IPS DF 6.9 (cell line): ENCODE measurements around the gene FREY1.

Source experiments
- DNase-seq: peaks from one replicate; pipeline ENCODE4 v3.0.0-alpha.2; 2013; ENCODE audit warnings: low read depth, low spot score
- H3K27ac ChIP-seq: one replicate; pipeline ENCODE4 v1.5.1; 2013; ENCODE audit warnings: low read length, control low read depth
- H3K27me3 ChIP-seq: 2 replicates; pipeline ENCODE4 v1.6.1; 2013; ENCODE audit warnings: mild to moderate bottlenecking, low read length; ENCODE audit not compliant: control insufficient read depth, insufficient read depth
- H3K36me3 ChIP-seq: 2 replicates; pipeline ENCODE4 v1.6.1; 2013; ENCODE audit warnings: low read length; ENCODE audit not compliant: control insufficient read depth, insufficient read depth
- H3K4me1 ChIP-seq: 2 replicates; pipeline ENCODE4 v1.6.1; 2013; ENCODE audit warnings: low read length; ENCODE audit not compliant: control insufficient read depth, insufficient read depth
- H3K4me3 ChIP-seq: 2 replicates; pipeline ENCODE4 v1.5.1; 2013; ENCODE audit warnings: mild to moderate bottlenecking, low read length
- H3K9me3 ChIP-seq: 2 replicates; pipeline ENCODE4 v1.6.1; 2013; ENCODE audit warnings: low read length, inconsistent platforms; ENCODE audit not compliant: control insufficient read depth, insufficient read depth
- WGBS: extraction: QIAGEN DNeasy Blood & Tissue Kit; methylation state at CpG from one replicate; pipeline ENCODE4 v1.1.7; 2013; ENCODE audit warnings: mixed read lengths, missing lambda C conversion rate; ENCODE audit not compliant: insufficient read length, insufficient coverage; 5-methylcytosine and 5-hydroxymethylcytosine counted together

The FREY1 gene

GRCh38 chr11:45935349-45936064 is 28.4 kb upstream of the FREY1 start:
- Histone ChIP-seq H3K36me3 (peaks cover 12% of the 10 kb centered on the region; the same call in 1 of the 2 replicates), H3K4me1 (no peaks in the 10 kb centered on the region), H3K9me3 (no peaks in the 10 kb centered on the region), H3K4me3 (no peak overlapping the region), H3K27me3 (no peaks in the 10 kb centered on the region), H3K27ac (no peak overlapping the region)
- DNase-seq, result no peak
- no CpG with 5 or more reads among the region's 8 CpGs for WGBS

GRCh38 chr11:45934580-45935318 is 27.7 kb upstream of the FREY1 start:
- Histone ChIP-seq H3K4me1 (no peaks in the 10 kb centered on the region), H3K9me3 (no peaks in the 10 kb centered on the region), H3K36me3 (peaks cover 12% of the 10 kb centered on the region; the same call in 1 of the 2 replicates), H3K27me3 (no peaks in the 10 kb centered on the region), H3K27ac (no peak overlapping the region), H3K4me3 (no peak overlapping the region)
- DNase-seq, result no peak
- no CpG with 5 or more reads among the region's 12 CpGs for WGBS

DNA sequence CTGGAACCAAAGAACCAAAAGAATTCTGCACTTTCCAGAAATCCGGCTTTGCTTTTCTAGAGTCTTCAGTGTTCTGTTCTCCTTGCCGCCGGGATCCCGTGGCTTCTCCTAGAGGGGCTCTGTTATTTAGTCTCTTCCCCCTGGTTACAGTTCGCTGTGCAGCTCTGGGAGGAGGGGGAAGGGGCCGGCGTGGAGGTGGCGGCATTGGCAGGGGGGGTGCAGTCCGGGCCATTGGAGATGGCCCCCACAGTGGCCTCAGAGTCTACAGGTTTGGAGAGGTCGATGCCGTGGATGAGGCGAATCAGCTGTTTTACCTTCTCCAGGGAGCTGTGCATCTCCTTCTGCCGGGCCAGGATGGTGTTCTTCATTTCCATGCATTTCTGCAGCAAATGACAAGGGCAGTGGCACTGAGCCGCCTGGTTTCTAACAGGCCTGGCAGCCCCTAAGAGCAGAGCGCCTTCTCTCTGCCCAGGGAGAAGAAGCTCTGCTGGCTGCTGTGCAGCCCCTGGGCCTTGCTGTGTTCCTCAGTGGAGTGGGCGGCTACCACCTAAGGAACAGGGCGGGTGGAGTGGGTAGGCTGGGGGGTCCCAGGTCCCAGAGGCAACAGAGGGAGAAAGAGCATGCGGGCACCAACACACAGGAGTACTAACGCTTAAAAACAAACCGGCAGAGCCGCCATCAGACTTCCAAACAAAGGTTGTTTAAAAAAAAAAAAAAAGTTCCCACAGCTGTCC is 26.9 kb upstream of the FREY1 start:
- H3K4me1 ChIP-seq, result no peaks in the 10 kb centered on the region
- H3K27ac ChIP-seq, result no peak overlapping the region
- H3K9me3 ChIP-seq, result no peaks in the 10 kb centered on the region
- no CpG with 5 or more reads among the region's 21 CpGs for WGBS
- H3K4me3 ChIP-seq, result no peak overlapping the region
- H3K36me3 ChIP-seq, result peaks cover 12% of the 10 kb centered on the region
- H3K27me3 ChIP-seq, result no peaks in the 10 kb centered on the region
- DNase-seq, result no peak

- Histone ChIP-seq H3K27ac (no peak overlapping the region), H3K36me3 (peaks cover 16% of the 10 kb centered on the region), H3K4me3 (no peak overlapping the region), H3K9me3 (no peaks in the 10 kb centered on the region), H3K27me3 (no peaks in the 10 kb centered on the region), H3K4me1 (no peaks in the 10 kb centered on the region)
- no CpG with 5 or more reads among the region's 15 CpGs for whole genome bisulfite sequencing
- no peak for DNase-seq
Measured at GRCh38 chr11:45933131-45933831, 26.2 kb upstream of the FREY1 start.

DNA sequence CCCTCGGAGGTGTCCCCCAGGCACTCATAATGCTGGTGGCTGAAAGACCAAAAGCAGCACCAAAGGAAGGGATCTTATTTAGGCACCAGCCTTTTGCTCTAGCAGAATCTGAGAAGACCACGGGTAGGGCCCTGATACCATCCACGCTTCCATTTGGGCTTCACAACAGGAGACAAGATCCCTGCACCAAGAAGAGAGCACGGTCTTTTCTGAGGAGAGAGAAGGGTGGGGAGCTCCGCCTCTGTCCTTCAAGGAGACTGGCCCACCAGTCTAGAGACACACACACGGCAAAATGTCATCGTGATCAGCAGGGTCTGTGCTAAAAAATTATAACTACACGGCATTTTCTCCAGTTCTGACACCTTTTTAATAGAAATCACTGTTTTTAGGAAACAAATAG is 25.1 kb upstream of the FREY1 start:
- no peak overlapping the region for H3K4me3 ChIP-seq
- no peak overlapping the region for H3K27ac ChIP-seq
- no CpG with 5 or more reads among the region's 8 CpGs for WGBS
- H3K4me1 ChIP-seq, result no peaks in the 10 kb centered on the region
- no peaks in the 10 kb centered on the region for H3K27me3 ChIP-seq
- no peak for DNase-seq
- H3K9me3 ChIP-seq, result no peaks in the 10 kb centered on the region
- H3K36me3 ChIP-seq, result peaks cover 26% of the 10 kb centered on the region

DNA sequence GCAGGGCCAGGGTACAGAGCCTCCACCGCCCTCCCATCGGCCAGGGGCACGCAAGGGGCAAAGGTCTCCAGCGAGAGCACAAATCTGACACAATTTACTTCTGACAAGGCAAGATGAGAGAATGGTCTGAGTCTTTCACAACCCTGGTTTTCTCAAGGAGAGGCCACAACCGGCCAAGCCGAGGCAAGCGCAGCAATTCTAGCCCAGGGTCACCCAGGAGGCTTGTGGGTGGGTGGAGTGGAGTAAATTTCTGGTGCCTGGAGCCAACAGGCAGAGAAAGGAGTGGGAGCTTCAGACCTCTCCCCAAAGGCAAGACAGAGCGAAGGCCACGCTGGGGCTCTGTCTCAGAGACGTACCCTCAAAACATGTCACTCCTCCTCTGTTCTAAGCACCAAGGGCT is 24.7 kb upstream of the FREY1 start:
- Histone ChIP-seq H3K9me3 (no peaks in the 10 kb centered on the region), H3K27ac (no peak overlapping the region), H3K4me1 (no peaks in the 10 kb centered on the region), H3K36me3 (peaks cover 29% of the 10 kb centered on the region), H3K4me3 (no peak overlapping the region), H3K27me3 (no peaks in the 10 kb centered on the region)
- no CpG with 5 or more reads among the region's 10 CpGs for WGBS
- no peak for DNase-seq

DNA sequence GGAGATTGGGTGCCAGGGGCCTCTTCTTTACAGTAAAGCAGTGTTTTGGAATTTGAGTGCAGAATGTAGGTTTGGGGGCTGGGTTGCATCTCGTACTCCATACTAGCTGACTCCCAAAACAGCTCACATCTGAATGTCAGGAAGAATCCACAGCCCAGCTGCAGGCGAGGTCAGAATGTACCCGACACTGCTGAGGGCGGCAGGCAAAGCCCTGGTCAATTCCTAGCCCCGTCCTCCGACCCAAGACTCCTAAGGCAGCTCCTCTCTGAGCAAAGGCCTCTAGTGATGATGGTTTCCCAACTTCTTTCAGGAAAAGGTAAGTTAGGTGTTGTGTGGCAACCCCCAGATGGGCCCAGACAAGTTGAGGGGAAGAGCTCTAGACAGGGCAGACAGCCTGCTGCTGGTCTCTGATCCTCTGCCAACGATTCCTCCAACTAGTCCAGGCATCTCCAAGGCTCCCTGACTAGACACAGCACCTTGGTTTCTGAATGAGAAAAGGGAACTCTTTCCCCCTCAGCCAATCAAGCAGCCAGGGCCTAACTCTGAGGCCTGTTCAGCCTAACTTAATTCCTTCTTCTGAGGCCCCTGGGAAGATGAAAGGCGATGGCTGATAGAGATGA is 24.0 kb upstream of the FREY1 start:
- WGBS, result no CpG with 5 or more reads among the region's 8 CpGs
- DNase-seq, result no peak
- Histone ChIP-seq H3K36me3 (peaks cover 36% of the 10 kb centered on the region), H3K4me3 (no peak overlapping the region), H3K27me3 (no peaks in the 10 kb centered on the region), H3K27ac (no peak overlapping the region), H3K4me1 (no peaks in the 10 kb centered on the region), H3K9me3 (no peaks in the 10 kb centered on the region)

DNA sequence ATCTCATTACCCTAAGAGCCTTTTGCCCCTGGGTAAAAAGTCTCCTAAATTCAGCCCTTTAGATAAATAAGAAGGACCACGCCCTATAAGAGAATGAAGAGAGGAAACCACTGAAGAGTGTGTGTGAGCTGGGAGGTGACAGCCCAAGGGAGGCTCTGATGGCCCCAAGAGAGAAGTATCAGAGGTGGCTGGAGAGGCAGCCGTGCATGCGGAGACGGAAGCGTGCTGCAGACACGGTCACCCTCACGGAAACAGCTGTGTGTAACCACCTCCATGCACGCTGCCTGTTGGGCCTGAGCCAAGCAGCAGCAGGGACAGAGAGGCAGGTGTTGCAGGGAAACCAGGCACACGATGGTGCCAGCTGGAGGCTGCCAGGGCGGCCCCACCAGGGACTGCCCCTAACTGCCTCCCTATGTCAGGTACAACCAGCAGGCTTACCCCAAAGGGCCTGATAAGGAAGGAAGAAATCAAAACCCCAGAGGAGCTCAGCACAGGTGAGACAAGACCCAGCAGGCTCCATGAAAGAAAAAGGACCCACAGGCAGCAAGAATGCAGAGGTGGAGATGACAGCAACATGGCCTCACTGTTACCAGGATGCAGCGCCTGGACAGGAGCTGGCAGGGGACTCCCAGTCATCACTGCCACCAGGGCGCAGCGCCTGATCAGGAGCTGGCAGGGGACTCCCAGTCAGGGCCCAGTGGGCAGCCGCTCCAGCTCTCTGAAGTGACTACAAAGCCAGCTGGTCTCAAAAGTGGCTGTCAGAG is 23.1 kb upstream of the FREY1 start:
- WGBS, result no CpG with 5 or more reads among the region's 14 CpGs
- Histone ChIP-seq H3K9me3 (no peaks in the 10 kb centered on the region), H3K27me3 (no peaks in the 10 kb centered on the region), H3K36me3 (peaks cover 38% of the 10 kb centered on the region), H3K4me3 (no peak overlapping the region), H3K27ac (no peak overlapping the region), H3K4me1 (no peaks in the 10 kb centered on the region)
- DNase-seq, result no peak

GRCh38 chr11:45929486-45930030 is 22.5 kb upstream of the FREY1 start:
- no CpG with 5 or more reads among the region's 10 CpGs for WGBS
- Histone ChIP-seq H3K4me3 (no peak overlapping the region), H3K27me3 (no peaks in the 10 kb centered on the region), H3K4me1 (no peaks in the 10 kb centered on the region), H3K36me3 (peaks cover 34% of the 10 kb centered on the region), H3K9me3 (no peaks in the 10 kb centered on the region), H3K27ac (no peak overlapping the region)
- no peak for DNase-seq
